ENCODE results near the gene ASIP.

The ASIP gene

DNA sequence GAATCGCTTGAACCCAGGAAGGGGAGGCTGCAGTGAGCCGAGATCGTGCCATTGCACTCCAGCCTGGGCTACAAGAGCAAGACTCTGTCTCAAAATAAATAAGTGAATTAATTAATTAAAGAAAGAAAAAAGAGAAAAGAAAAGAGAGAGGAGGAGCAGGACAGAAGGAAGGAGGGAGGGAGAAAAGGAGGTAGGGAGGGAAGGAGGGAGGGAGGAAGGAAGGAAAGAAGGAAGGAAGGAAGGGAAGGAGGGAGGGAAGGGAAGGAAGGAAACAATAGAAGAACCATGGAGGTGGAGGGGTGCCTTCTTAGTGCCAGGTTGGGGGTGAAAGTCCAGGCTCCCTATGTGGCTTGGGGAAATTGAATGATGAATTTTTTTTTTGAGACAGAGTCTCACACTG, 68.5 kb downstream of the ASIP start:
- in situ Hi-C loops (cut with MboI; ENCODE audit: low sequenced_read_pairs) = loop anchor here (10.0 to 25.0 kb wide), 2 partner anchors 205 to 453 kb away; partner anchors contain the start of gene DYNLRB1

DNA sequence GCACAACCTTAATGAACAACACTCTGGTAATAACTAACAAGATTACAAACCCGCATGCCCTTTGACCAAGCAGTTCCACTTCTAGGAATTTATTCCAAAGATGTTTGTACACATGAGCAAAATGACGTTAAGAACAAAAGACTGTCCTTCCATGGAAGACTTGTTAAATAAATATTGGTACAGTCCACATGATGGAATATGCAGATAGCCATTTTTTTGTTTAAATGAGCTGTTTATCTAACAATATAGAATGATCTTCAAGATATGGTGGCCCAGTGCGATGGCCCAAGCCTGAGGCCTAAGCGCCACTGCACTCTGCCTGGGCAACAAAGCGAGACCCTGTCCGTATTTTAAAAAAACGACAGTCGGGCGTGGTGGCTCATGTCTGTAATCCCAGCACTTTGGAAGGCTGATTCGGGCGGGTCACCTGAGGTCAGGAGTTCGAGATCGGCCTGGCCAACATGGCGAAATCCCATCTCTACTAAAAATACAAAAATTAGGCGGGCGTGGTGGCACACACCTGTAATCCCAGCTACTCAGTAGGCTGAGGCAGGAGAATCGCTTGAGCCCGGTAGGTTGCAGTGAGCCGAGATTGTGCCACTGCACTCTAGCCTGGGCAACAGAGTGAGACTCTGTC, 69.4 kb downstream of the ASIP start:
- in situ Hi-C loops (cut with MboI; ENCODE audit: low sequenced_read_pairs) = loop anchor here (10.0 to 25.0 kb wide), 2 partner anchors 204 to 452 kb away; partner anchors contain the start of gene DYNLRB1

DNA sequence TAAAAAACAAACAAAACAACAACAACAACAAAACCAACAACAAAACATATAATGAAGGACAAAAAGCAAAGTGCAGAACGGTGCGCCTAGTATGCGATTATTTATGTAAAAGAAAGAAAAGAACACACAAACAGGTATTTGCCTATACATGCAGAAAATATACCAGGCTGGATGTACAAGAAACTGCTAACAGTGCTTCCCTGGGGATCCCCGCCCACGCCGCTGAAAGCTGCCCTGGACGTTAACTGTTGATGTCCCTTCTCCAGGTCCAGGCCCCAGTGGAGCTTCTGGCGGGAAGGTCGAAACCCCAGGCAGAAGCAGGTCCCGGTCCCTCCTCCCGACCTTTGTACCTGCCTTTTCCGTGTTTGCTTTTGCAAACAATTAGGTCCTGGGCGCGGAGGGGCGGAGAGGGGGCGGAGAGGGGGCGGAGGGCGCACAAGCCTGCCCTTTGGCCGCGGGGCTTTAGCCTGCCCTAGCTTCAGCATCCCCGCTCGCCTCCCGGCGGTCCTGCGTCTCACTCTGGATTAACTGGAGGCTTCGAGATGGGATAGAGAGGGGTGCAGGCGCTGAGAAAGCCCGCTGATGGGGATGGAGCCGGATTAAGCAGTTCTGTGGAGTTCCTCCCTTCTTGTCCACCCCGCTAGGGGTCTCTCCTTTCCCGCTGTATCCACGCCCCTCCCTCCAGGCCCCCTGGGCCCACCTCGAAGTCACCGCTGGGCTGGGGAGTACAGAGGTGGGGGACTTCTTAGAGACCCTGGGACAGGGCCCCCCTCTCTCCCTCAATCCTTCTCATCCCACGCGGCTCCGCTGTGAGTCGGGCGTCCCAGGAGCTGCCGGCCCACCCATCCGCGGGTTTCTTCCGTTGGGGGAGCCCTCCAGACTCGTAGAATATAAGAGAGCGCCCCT, 70.1 kb downstream of the ASIP start:
- in situ Hi-C loops (cut with MboI; ENCODE audit: low sequenced_read_pairs) = loop anchor here (10.0 to 25.0 kb wide), 2 partner anchors 203 to 451 kb away; partner anchors contain the start of gene DYNLRB1

DNA sequence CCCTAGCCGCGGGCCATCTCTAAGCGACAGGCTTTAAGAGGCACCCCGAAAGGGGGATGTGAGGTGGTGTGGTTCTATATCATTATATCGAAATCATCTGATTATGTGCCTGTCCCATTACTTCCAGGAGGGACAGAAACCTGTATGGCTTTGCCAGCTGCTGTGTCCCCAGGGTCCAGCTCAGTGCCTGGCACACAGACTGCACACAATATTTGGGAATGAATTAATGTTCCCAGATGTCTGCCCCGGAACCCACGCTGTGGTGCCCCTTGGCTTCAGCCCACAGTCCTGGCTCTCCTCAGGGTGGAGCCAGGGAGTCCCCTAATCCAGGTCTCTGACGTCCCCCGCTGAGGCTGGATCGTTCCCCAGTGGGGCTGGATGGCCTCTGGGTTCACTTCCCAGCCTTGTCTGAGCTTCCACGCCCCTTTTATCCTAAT, 70.8 kb downstream of the ASIP start:
- in situ Hi-C loops (cut with MboI; ENCODE audit: low sequenced_read_pairs) = loop anchor here (10.0 to 25.0 kb wide), 2 partner anchors 203 to 450 kb away; partner anchors contain the start of gene DYNLRB1

DNA sequence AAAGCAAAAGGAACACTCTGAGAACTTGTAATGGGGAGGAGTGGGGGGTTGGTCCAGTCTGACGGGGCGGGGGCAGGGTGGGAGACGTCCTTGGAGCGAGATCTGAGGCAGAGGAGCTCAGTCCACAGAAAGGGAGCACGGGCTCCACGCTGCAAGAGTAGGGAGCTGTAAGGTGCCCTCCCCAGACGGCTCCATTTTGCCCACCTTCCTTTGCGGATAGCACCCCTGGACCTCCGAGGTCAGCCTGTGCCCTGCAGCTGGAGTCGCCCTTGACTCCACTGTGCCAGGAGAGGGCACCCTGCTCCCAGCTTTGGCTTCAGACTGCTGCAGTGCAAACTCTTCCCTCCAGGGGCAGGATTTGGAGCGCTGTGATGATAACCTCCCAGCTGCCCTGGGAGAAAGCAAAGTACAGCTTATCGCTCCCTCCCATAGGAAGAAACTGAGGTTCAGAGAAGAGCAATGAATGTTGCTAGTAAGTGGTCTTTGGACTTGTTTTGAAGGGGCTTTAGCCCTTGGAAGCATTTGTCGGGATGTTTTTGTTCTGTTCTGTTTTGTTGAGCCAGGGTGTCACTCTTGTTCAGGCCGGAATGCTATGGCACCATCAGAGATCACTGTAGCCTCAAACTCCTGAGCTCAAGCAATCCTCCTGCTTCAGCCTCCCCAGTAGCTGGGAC, 71.5 kb downstream of the ASIP start:
- in situ Hi-C loops (cut with MboI; ENCODE audit: low sequenced_read_pairs) = loop anchor here (10.0 to 25.0 kb wide), 2 partner anchors 202 to 450 kb away; partner anchors contain the start of gene DYNLRB1

DNA sequence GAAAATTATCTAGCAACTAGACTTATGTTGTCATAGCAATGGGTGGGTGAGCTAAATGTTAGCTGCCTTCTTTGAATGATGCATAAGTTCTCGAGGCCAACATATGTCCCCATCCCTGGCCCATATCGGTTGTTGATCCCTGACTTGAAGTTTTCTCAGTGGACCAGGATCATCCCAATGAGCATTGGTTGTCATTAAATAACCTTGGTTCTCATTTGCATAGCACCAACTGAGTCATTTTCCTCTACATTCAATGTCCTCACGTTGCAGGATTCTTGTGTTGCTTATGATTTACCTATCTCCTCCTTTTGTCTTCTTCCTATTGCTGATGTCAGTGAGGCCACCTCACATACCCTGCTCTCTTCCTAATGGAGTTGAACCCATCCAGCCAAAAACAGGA, 74.0 kb downstream of the ASIP start:
- in situ Hi-C loops (cut with MboI; ENCODE audit: low sequenced_read_pairs) = loop anchor here (10.0 to 25.0 kb wide), 2 partner anchors 200 to 447 kb away; partner anchors contain the start of gene DYNLRB1

DNA sequence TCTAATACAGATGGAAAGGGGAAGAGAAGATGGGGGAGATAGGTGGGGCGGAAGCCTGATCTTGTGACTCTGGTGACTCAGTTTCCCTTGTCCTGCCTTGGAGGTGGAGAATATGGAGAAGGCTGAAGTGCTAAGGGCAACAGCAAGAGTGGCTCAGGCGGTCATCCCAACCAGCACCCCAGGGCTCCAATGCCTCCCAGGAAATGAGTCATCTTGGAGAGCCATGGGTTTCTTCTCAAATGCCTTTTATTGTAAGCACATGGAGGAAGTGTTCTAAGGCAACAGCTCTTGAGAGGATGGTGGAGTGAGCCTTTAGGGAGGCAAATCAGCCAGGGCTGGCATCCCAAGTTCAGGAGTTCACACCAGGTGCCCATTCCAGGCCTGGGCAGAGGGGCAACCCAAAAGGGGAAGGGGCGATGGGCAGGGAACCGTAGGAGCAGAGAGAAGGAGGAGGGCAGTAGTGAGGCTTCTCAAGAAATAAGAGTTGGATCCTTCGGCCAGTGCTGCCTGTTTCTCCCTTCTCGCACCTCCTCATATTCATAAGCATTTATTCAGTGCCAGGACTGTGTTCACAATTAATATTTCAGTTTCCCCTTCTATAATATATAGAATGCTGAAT, 75.1 kb downstream of the ASIP start:
- in situ Hi-C loops (cut with MboI; ENCODE audit: low sequenced_read_pairs) = loop anchor here (10.0 to 25.0 kb wide), 2 partner anchors 198 to 446 kb away; partner anchors contain the start of gene DYNLRB1

Measured in HL-60/S4 treated with retinoic acid at 250 ng/mL for 4 days and 3 days (cell line).